ENCODE results near the gene PPP2R1B.

- TF ChIP-seq CTCF (IDR thresholded peaks at IDR 0.05; ENCODE audit: low read depth, low read length, poor library complexity, severe bottlenecking) (no peak), EZH2phosphoT487 (IDR thresholded peaks at IDR 0.05; ENCODE audit: borderline replicate concordance, low read length) (no peak)
Measured at GRCh38 chr11:111770581-111771134, 4.5 kb upstream of the PPP2R1B start.
